Renal cortex interstitium (tissue), 15 donors: Measurements from ENCODE around the gene POLL. TPM values are rescaled to one million over a fixed set of nuclear protein-coding genes. Genes with fewer than 3 reads are reported as not detected.
"Not testable (repeated sequence)": the region's sequence is repeated elsewhere in the genome, so short reads cannot be mapped to it uniquely, and the experiment has no call there.

Experiments
- DNase-seq, 11 donors: peaks; one replicate each; pipeline ENCODE4 v3.0.0-alpha.2; 2013; ENCODE audit warnings: low read depth in 9 of 11, low spot score in 4 of 11; ENCODE audit errors: extremely low read depth in 1 of 11
- long read RNA-seq, 16 experiments: transcript quantifications; one replicate each; lab custom pipeline, GENCODE V29; 2026
- polyA plus RNA-seq, 3 donors: library from polyadenylated mRNA; unstranded; fragments of 120-200 nt; gene quantifications; one replicate each; pipeline ENCODE4 v1.2.1, GENCODE V29; 2013; ENCODE audit not compliant: insufficient read length in 3 of 3

POLL gene
- 10 to 100 TPM; 31.8 to 42.2 (median 34.1) TPM for polyA plus RNA-seq
- long read RNA-seq, donor 1, partial matches to known transcripts, result 0 of 4 reads
- long read RNA-seq, donor 1, other reads (novel, unspliced or antisense), result 0 of 4 reads
- long read RNA-seq, donor 2, result 0 reads
- long read RNA-seq, donor 3, partial matches to known transcripts, result 0 of 1 reads
- long read RNA-seq, donor 3, other reads (novel, unspliced or antisense), result 0 of 1 reads
- long read RNA-seq, donor 4, partial matches to known transcripts, result 0 of 5 reads
- long read RNA-seq, donor 4, other reads (novel, unspliced or antisense), result 0 of 5 reads
- long read RNA-seq, donor 5, result 0 reads
- long read RNA-seq, donor 6, partial matches to known transcripts, result 0 of 3 reads
- long read RNA-seq, donor 6, other reads (novel, unspliced or antisense), result 0 of 3 reads
- long read RNA-seq, donor 7, partial matches to known transcripts, result 40 of 40 reads
- long read RNA-seq, donor 7, other reads (novel, unspliced or antisense), result 0 of 40 reads
- long read RNA-seq, donor 8, partial matches to known transcripts, result 0 of 4 reads
- long read RNA-seq, donor 8, other reads (novel, unspliced or antisense), result 0 of 4 reads
- long read RNA-seq, donor 9, partial matches to known transcripts, result 0 of 2 reads
- long read RNA-seq, donor 9, other reads (novel, unspliced or antisense), result 0 of 2 reads
- long read RNA-seq, donor 10, partial matches to known transcripts, result 0 of 3 reads
- long read RNA-seq, donor 10, other reads (novel, unspliced or antisense), result 0 of 3 reads
- long read RNA-seq, donor 11, partial matches to known transcripts, result 0 of 1 reads
- long read RNA-seq, donor 11, other reads (novel, unspliced or antisense), result 0 of 1 reads
- long read RNA-seq, donor 12, partial matches to known transcripts, result 0 of 2 reads
- long read RNA-seq, donor 12, other reads (novel, unspliced or antisense), result 0 of 2 reads
- long read RNA-seq, donor 13, result 0 reads
- long read RNA-seq, donor 14, partial matches to known transcripts, result 0 of 3 reads
- long read RNA-seq, donor 14, other reads (novel, unspliced or antisense), result 0 of 3 reads
- long read RNA-seq, donor 15, partial matches to known transcripts, result 0 of 1 reads
- long read RNA-seq, donor 15, other reads (novel, unspliced or antisense), result 0 of 1 reads
- long read RNA-seq, donor 16, partial matches to known transcripts, result 0 of 7 reads
- long read RNA-seq, donor 16, other reads (novel, unspliced or antisense), result 0 of 7 reads

- DNase-seq, result peak; percentile 88 to 97 (median 96)
Observed at GRCh38 chr10:101587725-101588653, at the start of gene POLL, which contains the start of gene DPCD. Gene POLL (minus strand): TSS chr10:101588257. CDS start chr10:101587360, 897 bp downstream. Gene DPCD (plus strand): TSS chr10:101588321. CDS start chr10:101588337, 16 bp downstream.

GRCh38 chr10:101633510-101633909 lies 45.5 kb upstream of the POLL start:
- not testable (repeated sequence) for DNase-seq

GRCh38 chr10:101631821-101632475 lies 43.9 kb upstream of the POLL start:
- no peak for DNase-seq

GRCh38 chr10:101630633-101630920 lies 42.5 kb upstream of the POLL start:
- DNase-seq, result no peak

- DNase-seq, result no peak
Observed at GRCh38 chr10:101629837-101630632, 42.0 kb upstream of the POLL start.

GRCh38 chr10:101625821-101626412 lies 37.9 kb upstream of the POLL start:
- no peak for DNase-seq

GRCh38 chr10:101624526-101625102 lies 36.6 kb upstream of the POLL start:
- no peak for DNase-seq

GRCh38 chr10:101623528-101623927 lies 35.5 kb upstream of the POLL start:
- DNase-seq, result no peak

- DNase-seq, result no peak
Observed at GRCh38 chr10:101619983-101620382, 31.9 kb upstream of the POLL start.

GRCh38 chr10:101618871-101619270 lies 30.8 kb upstream of the POLL start:
- no peak for DNase-seq

- no peak for DNase-seq
Observed at GRCh38 chr10:101617824-101618568, 29.9 kb upstream of the POLL start.

- no peak for DNase-seq
Observed at GRCh38 chr10:101617102-101617823, 29.2 kb upstream of the POLL start.

GRCh38 chr10:101616415-101617101 lies 28.5 kb upstream of the POLL start:
- no peak for DNase-seq

GRCh38 chr10:101615525-101616116 lies 27.6 kb upstream of the POLL start:
- DNase-seq, result no peak
